HG03097 (cell line): ENCODE measurements around the gene PGAP6.
"Not testable (repeated sequence)": the region's sequence is repeated elsewhere in the genome, so short reads cannot be mapped to it uniquely, and the experiment has no call there.

Source experiments
- ATAC-seq: cut with Tn5 transposase; IDR thresholded peaks from one replicate; pipeline ENCODE4 v1.9.1; 2021; ENCODE audit not compliant: unreplicated experiment, low FRiP score

The PGAP6 gene

GRCh38 chr16:334861-335632 lies 46.7 kb downstream of the PGAP6 start:
- ATAC-seq = not testable (repeated sequence)

- ATAC-seq = not testable (repeated sequence)
Observed at GRCh38 chr16:334164-334832, 47.5 kb downstream of the PGAP6 start.

GRCh38 chr16:333406-334094 lies 48.2 kb downstream of the PGAP6 start:
- no peak for ATAC-seq

- not testable (repeated sequence) for ATAC-seq
Observed at GRCh38 chr16:331181-331814, 50.5 kb downstream of the PGAP6 start.

- ATAC-seq = no peak
Observed at GRCh38 chr16:330741-331140, 51.0 kb downstream of the PGAP6 start.

GRCh38 chr16:325375-326145 lies 56.2 kb downstream of the PGAP6 start:
- no peak for ATAC-seq

- peak; percentile 47 for ATAC-seq
Observed at GRCh38 chr16:324451-325334, 57.1 kb downstream of the PGAP6 start.

GRCh38 chr16:324201-324450 lies 57.7 kb downstream of the PGAP6 start:
- no peak for ATAC-seq

GRCh38 chr16:322476-323143 lies 59.2 kb downstream of the PGAP6 start:
- ATAC-seq = no peak

GRCh38 chr16:321532-321931 lies 60.2 kb downstream of the PGAP6 start:
- ATAC-seq = no peak
